Measurements from ENCODE around the gene OBP2B.
"Not testable (repeated sequence)": the region's sequence is repeated elsewhere in the genome, so short reads cannot be mapped to it uniquely, and the experiment has no call there.

Gene OBP2B

GRCh38 chr9:133238272-133238850 is 29.3 kb upstream of the OBP2B start:
- DNase-seq, result peak in 1 of 2 donors; percentile 52

GRCh38 chr9:133237035-133237731 is 28.1 kb upstream of the OBP2B start:
- no peak for DNase-seq

- DNase-seq, result not testable (repeated sequence)
Observed at GRCh38 chr9:133236291-133237034, 27.4 kb upstream of the OBP2B start.

- no peak for DNase-seq
Observed at GRCh38 chr9:133235549-133236222, 26.6 kb upstream of the OBP2B start.

GRCh38 chr9:133234577-133235322 is 25.7 kb upstream of the OBP2B start:
- no peak for DNase-seq

GRCh38 chr9:133233681-133234432 is 24.8 kb upstream of the OBP2B start:
- no peak for DNase-seq

- not testable (repeated sequence) for DNase-seq
Observed at GRCh38 chr9:133231934-133232568, 23.0 kb upstream of the OBP2B start.

- DNase-seq, result not testable (repeated sequence)
Observed at GRCh38 chr9:133230514-133230913, 21.5 kb upstream of the OBP2B start.

GRCh38 chr9:133230093-133230492 is 21.0 kb upstream of the OBP2B start:
- DNase-seq, result no peak

GRCh38 chr9:133228474-133229193 is 19.6 kb upstream of the OBP2B start:
- not testable (repeated sequence) for DNase-seq

GRCh38 chr9:133227996-133228395 is 18.9 kb upstream of the OBP2B start:
- not testable (repeated sequence) for DNase-seq

- no peak for DNase-seq
Observed at GRCh38 chr9:133227242-133227860, 18.3 kb upstream of the OBP2B start.

GRCh38 chr9:133226219-133227171 is 17.4 kb upstream of the OBP2B start:
- DNase-seq, result no peak

- no peak for DNase-seq
Observed at GRCh38 chr9:133225171-133226011, 16.3 kb upstream of the OBP2B start.

GRCh38 chr9:133224762-133225161 is 15.7 kb upstream of the OBP2B start:
- no peak for DNase-seq

- not testable (repeated sequence) for DNase-seq
Observed at GRCh38 chr9:133223159-133223756, 14.2 kb upstream of the OBP2B start.

GRCh38 chr9:133221994-133222393 is 12.9 kb upstream of the OBP2B start:
- DNase-seq, result not testable (repeated sequence)

All from bone marrow (tissue), 2 donors.